HTR-8/SVneo (cell line): ENCODE results near the gene TBC1D5.

Source experiments
- DNase-seq: peaks from one replicate; pipeline ENCODE4 v3.0.0; 2011; ENCODE audit warnings: low spot score, mixed read lengths; ENCODE audit not compliant: insufficient read length
- FAIRE-seq: peaks from 2 replicates; lab custom pipeline; 2011; peaks lifted over from hg19 to GRCh38; lab: Jason Lieb, UNC

The TBC1D5 gene

DNA sequence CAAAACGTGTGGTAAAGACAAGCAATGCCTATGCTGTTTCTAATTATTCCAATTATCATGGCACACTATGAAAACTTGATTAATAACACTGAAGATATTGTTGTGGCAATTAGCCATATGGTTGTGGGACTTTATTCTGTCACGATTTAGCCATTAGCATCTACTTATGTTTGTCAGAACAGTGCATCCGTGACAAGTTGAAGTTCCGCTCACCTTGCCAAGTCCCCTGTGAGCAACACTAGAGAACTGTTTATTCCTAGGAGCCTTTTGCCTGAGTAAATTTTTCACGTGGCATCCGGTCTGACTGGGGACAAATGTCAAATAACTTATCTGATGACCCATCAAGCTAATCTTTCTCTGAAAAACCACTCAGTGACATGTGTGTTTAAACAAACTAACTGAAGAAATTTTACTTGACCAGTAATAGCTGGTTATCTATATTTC lies 403.3 kb downstream of the TBC1D5 start:
- no peak for FAIRE-seq
- no peak for DNase-seq

DNA sequence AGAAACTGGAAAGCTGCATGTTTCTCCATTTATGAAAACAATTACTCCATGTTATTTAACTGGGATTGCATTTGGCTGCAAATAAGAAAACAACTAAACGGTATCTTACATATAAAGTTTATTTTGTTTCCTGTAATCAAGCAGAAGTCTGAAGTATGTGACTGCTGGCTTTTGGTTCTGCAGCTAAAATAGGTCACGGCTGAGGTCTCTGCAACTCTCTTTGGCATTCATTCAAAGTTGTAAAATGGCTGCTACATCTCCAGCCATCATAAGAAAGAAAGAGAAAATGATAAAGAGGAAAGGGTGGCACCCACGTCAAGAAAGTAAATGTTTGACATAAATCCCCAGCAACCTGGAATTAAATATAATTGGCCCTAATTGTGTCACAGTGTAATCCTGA lies 406.1 kb downstream of the TBC1D5 start:
- no peak for FAIRE-seq
- DNase-seq, result no peak

DNA sequence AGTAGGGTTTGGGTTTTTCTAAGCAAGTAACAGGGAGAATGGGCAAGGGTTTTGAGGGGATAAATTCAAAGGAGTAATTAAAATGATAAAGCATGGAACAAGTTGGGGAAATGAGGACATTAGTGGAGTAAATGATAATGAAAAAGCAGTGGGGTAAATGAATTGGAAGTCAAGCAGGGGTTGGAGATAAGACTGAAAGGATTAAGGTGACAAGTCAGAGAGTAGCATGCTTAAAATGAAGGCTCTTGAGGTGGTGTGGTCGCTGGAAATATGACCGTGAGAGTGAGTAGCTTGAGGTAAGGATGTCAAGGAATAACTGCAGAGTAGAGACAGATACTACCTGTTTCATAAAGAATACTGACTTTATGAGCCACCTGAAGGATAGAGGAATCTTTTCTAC lies 408.5 kb downstream of the TBC1D5 start:
- no peak for DNase-seq
- FAIRE-seq, result no peak

DNA sequence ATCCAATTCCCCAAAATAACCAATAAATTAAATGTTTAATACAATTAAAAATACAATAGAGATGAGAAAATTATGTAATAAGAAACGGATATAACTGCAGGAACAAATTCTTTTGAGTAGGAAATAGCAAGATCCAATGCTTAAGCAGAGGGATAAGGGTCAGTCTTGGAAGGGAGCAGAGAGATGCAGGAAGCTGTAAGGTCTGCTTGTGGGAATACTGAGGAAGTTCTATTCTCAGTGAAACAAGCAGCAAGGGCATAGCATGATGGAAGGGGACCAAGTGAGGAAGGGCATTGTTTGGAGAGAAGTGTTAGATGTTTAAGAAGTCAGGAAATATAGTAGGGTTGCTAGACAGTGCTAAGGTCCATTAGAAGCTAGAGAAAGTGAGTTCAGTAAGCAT lies 409.0 kb downstream of the TBC1D5 start:
- FAIRE-seq, result no peak
- DNase-seq, result no peak

DNA sequence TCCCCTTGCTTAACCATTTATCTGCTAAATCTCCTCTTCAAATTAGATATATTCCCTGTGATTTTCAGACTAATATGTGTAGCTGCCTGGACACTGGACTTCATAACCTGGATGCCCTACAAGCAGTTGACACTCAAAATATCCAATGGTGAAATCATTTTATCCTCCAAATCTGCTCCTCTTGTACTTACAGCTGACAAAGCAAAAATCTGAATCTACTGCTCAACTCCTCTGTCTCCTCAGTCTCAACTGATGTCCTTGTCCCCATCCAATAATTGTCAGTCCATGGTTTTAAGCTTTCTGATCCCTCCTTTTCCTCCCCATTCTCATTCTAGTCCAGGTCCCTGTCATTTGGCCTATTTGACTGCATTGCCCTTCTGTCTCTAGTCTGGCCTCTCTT lies 411.8 kb downstream of the TBC1D5 start:
- no peak for FAIRE-seq
- DNase-seq, result no peak

DNA sequence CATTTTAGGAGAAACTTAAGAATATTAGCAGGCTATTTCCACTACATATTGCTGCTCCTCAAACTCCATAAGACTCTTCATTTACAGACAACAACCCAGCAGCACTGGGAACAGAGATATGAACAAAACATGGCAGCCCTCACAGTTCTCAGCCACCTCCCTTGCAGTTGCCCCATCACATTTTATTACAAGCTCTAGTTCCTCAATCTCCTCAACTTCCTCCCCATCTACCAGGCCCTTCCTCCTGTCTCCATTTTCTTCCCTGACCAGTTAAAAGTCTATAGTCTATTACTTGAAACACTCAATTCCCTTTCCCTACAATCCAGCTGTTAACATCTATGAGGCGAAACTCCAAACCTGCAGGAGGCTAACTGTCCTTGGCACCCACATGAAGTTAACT lies 412.5 kb downstream of the TBC1D5 start:
- DNase-seq (no peak), FAIRE-seq (no peak)

DNA sequence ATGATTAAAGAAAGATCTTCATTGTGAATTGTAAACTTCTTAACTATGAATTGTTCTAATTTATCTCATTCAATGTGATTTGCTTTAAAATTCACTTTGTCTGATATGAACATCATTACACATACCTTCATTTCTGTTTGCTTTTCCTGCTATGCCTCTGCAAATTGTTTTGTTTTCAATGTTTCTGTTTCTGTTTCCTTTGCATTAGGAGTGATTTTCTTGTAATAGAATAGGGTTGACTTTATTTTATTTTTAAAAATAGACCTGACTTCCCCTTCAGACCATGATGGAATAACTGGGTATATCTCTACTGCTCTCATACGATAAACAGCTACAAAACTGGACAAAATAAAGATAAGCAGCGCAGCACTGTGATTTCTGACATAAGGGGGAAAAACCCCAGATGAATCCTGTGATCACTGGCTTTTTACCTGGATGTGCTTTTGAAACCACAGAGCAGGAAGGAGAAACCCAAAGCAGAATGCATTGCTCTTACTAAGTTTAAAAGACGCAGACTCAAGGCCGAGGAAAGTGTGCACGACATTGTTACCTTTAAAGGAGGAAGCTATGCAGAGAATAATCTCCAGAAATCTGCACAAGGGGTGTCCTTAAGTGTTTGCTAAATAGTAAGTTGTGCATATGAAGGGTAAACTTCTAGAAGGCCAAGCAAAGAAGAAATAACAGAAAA lies 420.2 kb downstream of the TBC1D5 start:
- no peak for FAIRE-seq
- no peak for DNase-seq

DNA sequence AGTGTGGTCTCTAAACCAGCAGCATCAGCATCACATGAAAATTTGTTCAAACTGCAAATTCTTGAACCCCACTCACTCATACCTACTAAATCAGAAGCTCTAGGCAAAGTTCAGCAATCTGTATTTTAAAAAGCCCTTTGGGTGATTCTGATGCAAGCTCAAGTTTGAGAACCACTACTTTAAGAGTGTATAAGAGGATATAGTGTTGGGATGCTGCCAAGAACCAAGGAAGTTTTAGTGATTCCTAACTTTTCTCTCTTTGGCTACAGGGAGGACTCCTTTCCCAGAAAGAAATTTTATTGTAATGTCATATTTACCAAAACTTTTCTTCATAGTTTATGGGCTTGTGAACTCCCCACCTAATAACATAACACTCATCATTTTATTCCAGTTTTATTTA lies 422.2 kb downstream of the TBC1D5 start:
- DNase-seq (no peak), FAIRE-seq (no peak)

DNA sequence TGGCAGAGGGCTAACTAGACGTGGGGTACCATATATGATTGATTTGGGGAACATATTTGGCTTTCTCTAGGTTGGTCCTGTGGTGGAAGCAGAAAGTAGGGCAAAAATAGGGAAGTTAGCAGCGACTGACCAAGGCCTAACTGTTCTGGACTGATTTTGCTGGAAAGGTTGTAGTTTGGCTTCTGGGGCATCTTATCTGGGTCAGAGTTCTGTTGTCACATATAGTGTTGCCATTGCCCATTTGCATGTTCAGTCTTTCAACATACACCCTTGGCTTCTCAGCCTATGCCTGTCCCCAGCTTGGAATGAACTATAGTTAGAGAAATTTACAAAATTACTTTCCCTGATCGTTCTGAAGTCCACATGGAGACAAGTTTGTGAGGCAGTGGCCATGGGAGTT lies 426.5 kb downstream of the TBC1D5 start:
- no peak for DNase-seq
- no peak for FAIRE-seq

DNA sequence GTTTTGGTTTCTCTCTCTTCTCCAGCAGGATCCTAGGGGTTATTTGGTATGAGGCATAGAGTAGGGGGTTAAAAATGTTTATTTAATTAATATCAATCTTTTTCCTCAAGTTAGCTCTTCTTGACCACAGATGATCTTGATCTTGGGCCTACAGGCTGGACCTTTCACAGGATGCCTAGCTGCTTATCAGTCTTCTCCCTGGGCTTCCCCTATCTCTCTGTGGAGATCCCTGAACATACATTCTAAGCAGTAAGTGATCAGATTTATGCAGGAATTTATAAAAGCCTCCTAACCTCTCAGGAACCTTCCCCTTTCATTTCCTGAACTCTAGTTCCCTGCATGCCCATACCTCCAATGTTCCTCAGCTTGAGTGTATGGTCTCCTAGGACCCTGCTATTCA lies 428.3 kb downstream of the TBC1D5 start:
- FAIRE-seq, result no peak
- no peak for DNase-seq

DNA sequence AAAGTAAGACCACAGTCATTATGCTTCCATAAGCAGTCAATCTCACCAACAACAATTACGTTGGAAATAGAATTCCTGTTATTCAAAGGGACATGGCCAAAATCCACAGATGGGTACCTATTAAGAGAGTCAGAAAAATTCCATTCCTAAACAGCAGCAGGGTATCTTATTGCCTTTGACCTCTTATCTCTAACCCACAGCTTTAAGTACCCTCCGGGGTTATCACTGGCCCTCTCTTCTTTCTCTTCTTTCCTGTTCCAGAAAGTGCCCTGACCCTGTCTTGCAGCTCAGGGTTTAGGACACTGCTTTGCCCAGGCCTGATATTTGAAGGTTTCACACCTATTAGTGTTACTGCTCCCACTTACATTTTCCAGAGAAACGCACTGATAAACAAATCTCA lies 428.7 kb downstream of the TBC1D5 start:
- DNase-seq, result no peak
- no peak for FAIRE-seq

DNA sequence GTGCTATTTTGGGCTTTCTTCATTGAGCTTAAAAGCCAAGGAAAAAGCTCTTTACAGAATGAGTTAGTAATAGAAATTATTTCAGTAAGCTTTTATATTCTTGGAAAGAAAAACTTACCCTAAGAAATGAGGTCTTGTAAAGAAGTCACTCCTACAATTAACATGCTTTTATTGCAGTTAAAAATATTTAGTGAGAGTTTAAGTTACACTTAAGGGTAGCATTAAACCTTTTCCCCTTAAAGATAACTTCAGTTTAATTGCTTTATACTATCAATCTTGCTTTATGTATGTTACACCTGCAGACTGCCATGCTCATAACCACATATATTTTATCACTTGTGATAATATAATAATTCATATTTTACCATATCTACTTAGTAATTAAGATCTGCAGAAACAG lies 431.4 kb downstream of the TBC1D5 start:
- DNase-seq (no peak), FAIRE-seq (no peak)

DNA sequence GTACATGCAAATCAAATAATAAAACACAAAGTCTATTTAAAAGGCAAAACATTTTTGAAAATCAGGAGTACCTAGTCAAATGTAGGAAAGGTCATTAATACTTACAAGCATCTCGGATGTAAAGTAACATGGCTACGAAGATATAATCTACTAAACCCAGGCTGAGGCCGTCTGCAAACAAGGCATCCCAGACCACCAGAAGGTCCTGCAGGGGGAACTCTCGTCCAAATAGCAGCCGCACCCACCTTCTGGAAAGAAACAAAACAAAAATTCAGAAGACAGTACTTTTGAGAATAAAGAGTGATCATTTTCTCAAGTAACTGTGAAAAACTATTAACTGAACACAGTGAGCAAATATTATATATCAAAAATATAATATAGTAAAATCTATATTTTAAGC lies 434.5 kb downstream of the TBC1D5 start:
- no peak for DNase-seq
- no peak for FAIRE-seq

DNA sequence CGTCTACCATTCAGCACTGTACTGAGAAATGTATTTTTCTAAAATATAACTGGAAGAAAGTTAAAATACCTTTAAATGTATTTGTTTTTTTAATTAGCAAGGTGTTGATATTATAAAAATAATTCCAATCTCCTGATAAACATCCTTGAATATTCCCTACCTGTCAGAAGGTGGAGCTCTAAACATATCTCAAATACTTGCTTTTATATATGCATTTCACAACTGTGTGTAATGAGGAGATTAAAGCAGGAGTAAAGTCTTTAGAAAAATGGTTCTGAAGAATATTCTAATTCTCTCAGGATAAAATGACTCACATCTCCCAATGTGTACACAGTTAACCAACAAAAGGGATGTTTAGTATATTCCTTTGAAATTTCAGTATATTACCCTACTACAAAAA lies 434.9 kb downstream of the TBC1D5 start:
- FAIRE-seq (no peak), DNase-seq (no peak)

DNA sequence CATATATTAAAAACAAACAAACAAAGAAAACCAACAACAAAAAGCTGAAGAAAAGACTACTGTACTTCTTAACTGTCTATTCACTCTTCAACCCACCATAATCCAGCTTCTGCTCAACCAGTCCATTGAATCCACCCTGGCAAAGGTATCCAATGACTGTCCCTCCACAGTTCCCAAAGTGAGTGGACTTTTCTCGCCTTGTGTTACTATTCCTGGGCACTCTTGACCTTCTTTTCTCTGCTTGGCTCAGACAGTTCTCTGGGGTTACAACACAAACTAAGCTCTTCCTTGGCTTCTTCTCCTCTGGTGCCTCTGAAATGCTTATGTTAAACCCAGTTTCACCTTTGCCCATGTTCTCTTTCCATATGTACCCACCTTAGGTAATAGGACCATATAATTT lies 437.5 kb downstream of the TBC1D5 start:
- no peak for FAIRE-seq
- no peak for DNase-seq

DNA sequence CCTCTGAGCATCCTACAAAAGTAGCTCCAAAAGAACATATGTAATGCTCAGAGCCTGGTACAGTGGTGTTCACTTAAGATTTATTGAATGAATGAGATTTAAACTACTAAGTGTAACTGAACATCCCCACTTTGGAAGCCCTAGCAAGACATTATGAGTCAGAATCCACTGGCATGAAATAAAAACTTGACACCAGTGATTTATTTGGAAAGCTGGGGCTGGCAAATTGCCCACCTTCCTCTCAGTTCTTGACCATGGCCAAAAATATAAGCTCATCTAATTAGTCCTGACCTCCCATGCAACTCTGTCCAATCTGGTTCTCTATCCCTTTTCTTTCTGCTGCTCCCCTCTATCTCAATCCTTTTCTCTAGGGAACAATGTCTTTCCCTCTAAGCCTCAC lies 439.7 kb downstream of the TBC1D5 start:
- FAIRE-seq, result no peak
- no peak for DNase-seq

DNA sequence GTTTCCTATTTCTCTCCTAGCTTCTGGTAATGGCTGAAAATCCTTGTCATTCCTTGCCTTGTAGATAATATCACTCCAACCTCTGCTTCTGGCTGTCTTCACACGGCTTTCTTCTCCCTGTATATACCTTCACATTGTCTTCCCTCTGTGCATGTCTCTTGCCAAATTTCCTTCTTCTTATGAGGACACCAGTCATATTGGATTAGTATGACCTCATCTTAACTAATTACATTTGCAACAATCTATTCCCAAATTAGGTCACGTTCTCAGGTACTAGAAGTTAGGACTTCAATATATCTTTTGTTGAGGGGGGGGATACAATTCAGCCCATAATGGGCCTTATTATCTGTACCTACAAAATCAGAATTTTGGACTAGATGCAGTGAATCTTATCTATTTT lies 440.3 kb downstream of the TBC1D5 start:
- no peak for FAIRE-seq
- DNase-seq, result no peak

DNA sequence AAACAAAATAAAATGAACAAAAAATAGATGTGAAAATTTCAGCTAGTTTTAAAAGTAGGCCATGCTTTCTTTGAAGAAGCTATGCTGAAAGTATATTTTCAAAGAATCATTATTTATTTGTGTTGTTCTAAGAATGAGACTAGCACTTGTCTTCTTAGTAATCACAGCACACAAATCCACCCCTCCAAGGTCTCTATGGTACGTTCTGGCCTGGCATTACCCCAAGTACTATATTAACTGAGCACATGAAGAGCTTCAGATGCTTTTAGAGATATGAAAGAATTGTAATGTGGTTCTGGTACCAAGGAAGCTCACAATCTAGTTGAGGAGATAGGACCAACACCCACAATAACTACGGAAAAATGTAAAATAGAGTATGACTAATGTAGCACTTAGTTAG lies 441.2 kb downstream of the TBC1D5 start:
- DNase-seq, result no peak
- FAIRE-seq, result no peak

DNA sequence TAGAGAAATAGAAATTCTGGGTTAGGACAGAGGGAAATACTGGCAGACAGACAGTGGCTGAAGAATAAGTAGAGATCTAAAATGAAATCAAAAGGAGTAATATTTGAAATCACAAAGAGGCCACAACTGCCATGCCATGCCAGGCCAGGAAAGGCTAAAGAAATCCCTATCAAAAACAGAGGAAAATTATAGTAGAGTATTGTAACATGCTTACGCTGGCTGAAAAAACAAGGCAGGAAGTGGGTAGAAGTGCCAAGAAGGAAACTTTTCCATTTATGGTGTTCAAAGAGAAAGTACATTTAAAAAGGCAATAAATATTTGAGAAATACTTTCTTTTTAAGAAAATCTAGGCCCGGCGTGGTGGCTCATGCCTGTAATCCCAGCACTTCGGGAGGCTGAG lies 442.0 kb downstream of the TBC1D5 start:
- FAIRE-seq, result no peak
- DNase-seq, result no peak

DNA sequence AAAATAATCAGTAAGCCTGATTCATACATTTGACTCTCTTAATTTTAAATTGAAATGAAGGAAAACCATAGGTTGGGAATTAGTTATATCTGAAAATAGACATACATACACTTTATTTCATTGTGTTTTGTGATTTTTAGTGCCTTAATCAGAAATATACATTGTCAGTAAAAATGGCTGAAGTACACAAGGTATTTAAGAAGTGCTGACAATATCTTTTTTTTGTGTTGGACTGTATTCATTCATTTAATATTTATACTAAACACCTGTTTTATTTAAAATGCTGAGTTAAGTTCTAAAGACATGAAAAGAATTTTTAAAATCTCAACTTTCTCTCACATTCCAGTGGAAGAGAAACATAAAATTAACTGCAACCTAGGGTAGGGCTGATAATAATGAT lies 444.4 kb downstream of the TBC1D5 start:
- FAIRE-seq (no peak), DNase-seq (no peak)

DNA sequence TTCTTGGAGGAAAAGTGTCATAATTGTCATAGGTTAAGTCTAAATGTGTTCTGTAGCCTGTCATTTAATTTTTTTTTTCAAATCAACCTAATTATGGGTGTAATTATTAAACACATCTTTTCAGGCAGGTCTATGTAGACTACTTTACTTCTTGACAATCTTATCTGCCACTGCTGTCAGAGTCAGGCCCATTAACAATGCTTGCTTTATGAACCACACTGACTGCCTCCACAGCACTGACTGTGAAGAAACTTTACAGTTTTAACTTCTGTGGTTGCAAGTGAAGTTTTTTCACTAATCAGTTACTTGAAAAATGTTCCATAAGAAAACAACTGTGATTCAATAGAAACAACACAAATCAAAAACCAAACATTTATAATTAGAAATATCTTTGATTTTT lies 449.9 kb downstream of the TBC1D5 start:
- FAIRE-seq (no peak), DNase-seq (no peak)

DNA sequence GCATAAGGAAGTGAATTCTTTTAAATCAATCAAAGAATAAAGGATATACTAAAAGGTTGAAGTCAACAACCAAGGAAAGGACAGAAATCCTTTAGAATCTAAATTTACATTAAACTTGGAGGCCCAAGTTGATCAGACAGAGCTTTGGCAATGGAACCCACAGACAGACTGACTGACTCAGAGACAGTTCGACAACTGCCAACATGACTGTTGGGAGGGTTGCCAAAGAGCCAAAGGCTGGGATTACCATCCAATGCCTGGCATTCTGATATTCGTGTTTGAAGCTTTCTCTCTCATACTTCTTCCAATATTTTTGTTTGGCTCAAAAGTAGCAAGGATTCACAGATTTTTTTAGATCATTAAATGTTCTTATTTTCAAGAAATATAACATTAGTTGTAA lies 451.5 kb downstream of the TBC1D5 start:
- no peak for FAIRE-seq
- DNase-seq, result no peak
